ENCODE results near the gene TMEM200A. TPM values are rescaled to one million over a fixed set of nuclear protein-coding genes. Genes with fewer than 3 reads are reported as not detected.
"Not testable (repeated sequence)": the region's sequence is repeated elsewhere in the genome, so short reads cannot be mapped to it uniquely, and the experiment has no call there.

Gene TMEM200A
- total RNA-seq = 2.6 and 3.3 TPM in 2 replicates

- intact Hi-C loops (cut with micrococcal nuclease) = loop anchor here (1.0 to 5.0 kb wide), 2 partner anchors 43 to 333 kb away; no protein-coding TSS in a partner anchor
Measured at GRCh38 chr6:130365166-130366106, at the start of gene TMEM200A. TSS of gene TMEM200A (plus strand) at chr6:130366017. CDS start at chr6:130440423, 74,406 bp downstream.

- intact Hi-C loops (cut with micrococcal nuclease) = loop anchor here (5.0 kb wide), 1 partner anchor 46 kb away; the partner anchor contains the start of gene TMEM200A
Measured at GRCh38 chr6:130320908-130321307, 44.9 kb upstream of the TMEM200A start.

GRCh38 chr6:130322673-130323268 lies 43.0 kb upstream of the TMEM200A start:
- intact Hi-C loops (cut with micrococcal nuclease) = loop anchor here (1.0 to 5.0 kb wide), 5 partner anchors 45 to 550 kb away; partner anchors contain the start of gene TMEM200A

GRCh38 chr6:130324657-130325056 lies 41.2 kb upstream of the TMEM200A start:
- intact Hi-C loops (cut with micrococcal nuclease) = loop anchor here (5.0 kb wide), 1 partner anchor 43 kb away; the partner anchor contains the start of gene TMEM200A

- intact Hi-C loops (cut with micrococcal nuclease) = no loop called here
Measured at GRCh38 chr6:130326496-130326895, 39.3 kb upstream of the TMEM200A start.

- intact Hi-C loops (cut with micrococcal nuclease) = no loop called here
Measured at GRCh38 chr6:130337534-130337933, 28.3 kb upstream of the TMEM200A start.

- intact Hi-C loops (cut with micrococcal nuclease) = not testable (repeated sequence)
Measured at GRCh38 chr6:130346324-130346723, 19.5 kb upstream of the TMEM200A start.

GRCh38 chr6:130354322-130354721 lies 11.5 kb upstream of the TMEM200A start:
- intact Hi-C loops (cut with micrococcal nuclease) = no loop called here

- intact Hi-C loops (cut with micrococcal nuclease) = no loop called here
Measured at GRCh38 chr6:130355572-130355971, 10.2 kb upstream of the TMEM200A start.

GRCh38 chr6:130357436-130357835 lies 8.4 kb upstream of the TMEM200A start:
- intact Hi-C loops (cut with micrococcal nuclease) = no loop called here

GRCh38 chr6:130359736-130360135 lies 6.1 kb upstream of the TMEM200A start:
- intact Hi-C loops (cut with micrococcal nuclease) = no loop called here

GRCh38 chr6:130362128-130362527 lies 3.7 kb upstream of the TMEM200A start:
- intact Hi-C loops (cut with micrococcal nuclease) = no loop called here

- intact Hi-C loops (cut with micrococcal nuclease) = no loop called here
Measured at GRCh38 chr6:130364224-130364780, 1.5 kb upstream of the TMEM200A start.

GRCh38 chr6:130366107-130367005 lies 539 bp downstream of the TMEM200A start:
- intact Hi-C loops (cut with micrococcal nuclease) = loop anchor here (5.0 kb wide), 1 partner anchor 44 kb away; no protein-coding TSS in a partner anchor

GRCh38 chr6:130367767-130368166 lies 1.9 kb downstream of the TMEM200A start:
- intact Hi-C loops (cut with micrococcal nuclease) = loop anchor here (5.0 kb wide), 1 partner anchor 45 kb away; no protein-coding TSS in a partner anchor

GRCh38 chr6:130368576-130368975 lies 2.8 kb downstream of the TMEM200A start:
- intact Hi-C loops (cut with micrococcal nuclease) = loop anchor here (5.0 kb wide), 1 partner anchor 46 kb away; no protein-coding TSS in a partner anchor

GRCh38 chr6:130369831-130370230 lies 4.0 kb downstream of the TMEM200A start:
- intact Hi-C loops (cut with micrococcal nuclease) = loop anchor here (5.0 kb wide), 1 partner anchor 48 kb away; no protein-coding TSS in a partner anchor

- intact Hi-C loops (cut with micrococcal nuclease) = no loop called here
Measured at GRCh38 chr6:130371921-130372420, 6.2 kb downstream of the TMEM200A start.

GRCh38 chr6:130372786-130373185 lies 7.0 kb downstream of the TMEM200A start:
- intact Hi-C loops (cut with micrococcal nuclease) = no loop called here

GRCh38 chr6:130373992-130374391 lies 8.2 kb downstream of the TMEM200A start:
- intact Hi-C loops (cut with micrococcal nuclease) = no loop called here

All from T-helper 2 cell treated with Interferon-gamma antibody and Interleukin-4, amounts not matched to agents 100 ng/mL and 5 ng/mL, for 36 hours (primary cell).